Stomach (tissue), 4 donors: ENCODE results near the gene RAB3D.

Source experiments
- CTCF ChIP-seq, 7 experiments: fragments of 450-650 bp in 4 of 7; fragments of 200-600 bp in 3 of 7; sonication (generic) in 3 of 7; IDR thresholded peaks; one replicate each; pipeline ENCODE4 v1.5.1; 2016 to 2019; ENCODE audit warnings: antibody characterized with exemption in 7 of 7, control low read depth in 2 of 7, mild to moderate bottlenecking in 1 of 7
- EP300 ChIP-seq: sonication (generic); formaldehyde crosslinking; IDR thresholded peaks from one replicate; pipeline ENCODE4 v1.6.1; 2017; ENCODE audit warnings: antibody characterized with exemption

GRCh38 chr19:11300811-11301120, 38.7 kb downstream of the RAB3D start:
- TF ChIP-seq CTCF (IDR thresholded peaks at IDR 0.05) (no peak), EP300 (no peak)
